ENCODE measurements around the gene GNMT.

DNA sequence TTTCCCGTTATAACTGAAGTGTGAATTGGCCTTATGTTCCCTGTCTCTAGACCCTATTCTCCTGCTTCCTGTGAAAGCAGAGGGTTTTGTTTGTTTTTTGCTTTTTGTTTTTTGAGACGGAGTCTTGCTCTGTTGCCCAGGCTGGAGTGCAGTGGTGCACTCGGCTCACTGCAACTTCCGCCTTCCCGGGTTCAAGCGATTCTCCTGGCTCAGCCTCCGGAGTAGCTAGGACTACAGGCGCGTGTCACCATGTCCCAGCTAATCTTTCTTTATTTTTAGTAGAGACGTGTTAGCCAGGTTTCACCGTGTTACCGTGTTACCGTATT lies 674 bp upstream of the GNMT start:
- TF ChIP-seq, protein P1, sequence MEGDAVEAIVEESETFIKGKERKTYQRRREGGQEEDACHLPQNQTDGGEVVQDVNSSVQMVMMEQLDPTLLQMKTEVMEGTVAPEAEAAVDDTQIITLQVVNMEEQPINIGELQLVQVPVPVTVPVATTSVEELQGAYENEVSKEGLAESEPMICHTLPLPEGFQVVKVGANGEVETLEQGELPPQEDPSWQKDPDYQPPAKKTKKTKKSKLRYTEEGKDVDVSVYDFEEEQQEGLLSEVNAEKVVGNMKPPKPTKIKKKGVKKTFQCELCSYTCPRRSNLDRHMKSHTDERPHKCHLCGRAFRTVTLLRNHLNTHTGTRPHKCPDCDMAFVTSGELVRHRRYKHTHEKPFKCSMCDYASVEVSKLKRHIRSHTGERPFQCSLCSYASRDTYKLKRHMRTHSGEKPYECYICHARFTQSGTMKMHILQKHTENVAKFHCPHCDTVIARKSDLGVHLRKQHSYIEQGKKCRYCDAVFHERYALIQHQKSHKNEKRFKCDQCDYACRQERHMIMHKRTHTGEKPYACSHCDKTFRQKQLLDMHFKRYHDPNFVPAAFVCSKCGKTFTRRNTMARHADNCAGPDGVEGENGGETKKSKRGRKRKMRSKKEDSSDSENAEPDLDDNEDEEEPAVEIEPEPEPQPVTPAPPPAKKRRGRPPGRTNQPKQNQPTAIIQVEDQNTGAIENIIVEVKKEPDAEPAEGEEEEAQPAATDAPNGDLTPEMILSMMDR (IDR thresholded peaks at IDR 0.05; ENCODE audit: poor library complexity, severe bottlenecking) = no peak
- no peak for TF ChIP-seq SMC3 (conservative IDR thresholded peaks at IDR 0.05; ENCODE audit: poor library complexity)

Data from neural cell (in vitro differentiated cells).